ENCODE measurements around the gene GAB4.

The GAB4 gene

GRCh38 chr22:16965560-16965959 is 42.5 kb downstream of the GAB4 start:
- no peak overlapping the region for H3K9ac ChIP-seq (ENCODE audit: low read depth, low read length)
- H3K4me3 ChIP-seq (ENCODE audit: low read depth, low read length): no peak overlapping the region
- H3K36me3 ChIP-seq (ENCODE audit: control insufficient read depth, insufficient read depth, low read length): no peaks in the 10 kb centered on the region
- 0 out of 2 replicates have a peak, but pooled peaks cover 4% of the 10 kb centered on the region for H3K9me3 ChIP-seq (ENCODE audit: control insufficient read depth, insufficient read depth, low read length)
- no peak overlapping the region for H3K27ac ChIP-seq (ENCODE audit: low read depth, low read length)
- no peaks in the 10 kb centered on the region for H3K4me1 ChIP-seq (ENCODE audit: control insufficient read depth, insufficient read depth, low read length)
- H3K27me3 ChIP-seq (ENCODE audit: control insufficient read depth, insufficient read depth, low read length): no peaks in the 10 kb centered on the region

DNA sequence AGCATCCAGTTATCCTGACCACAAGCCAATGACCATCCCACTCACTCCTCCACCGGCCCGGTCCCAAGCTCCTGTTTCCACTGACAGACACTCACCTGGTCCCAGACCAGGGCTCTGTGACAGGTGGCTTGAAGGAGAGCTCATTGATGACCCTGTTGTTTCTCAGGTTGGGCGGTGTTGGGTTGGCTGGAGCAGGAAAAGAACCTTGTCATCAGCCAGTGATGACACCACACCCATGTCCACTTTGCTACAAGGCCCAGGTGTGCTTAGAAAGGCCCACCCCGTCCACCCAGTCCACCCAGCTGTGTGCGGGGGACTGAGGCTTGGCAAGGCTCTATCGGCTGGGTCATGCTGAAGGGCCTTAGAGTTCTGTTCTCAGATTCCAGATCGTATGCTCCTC is 42.9 kb downstream of the GAB4 start:
- no peak overlapping the region for H3K4me3 ChIP-seq (ENCODE audit: low read depth, low read length)
- H3K27me3 ChIP-seq (ENCODE audit: control insufficient read depth, insufficient read depth, low read length): no peaks in the 10 kb centered on the region
- H3K4me1 ChIP-seq (ENCODE audit: control insufficient read depth, insufficient read depth, low read length): no peaks in the 10 kb centered on the region
- H3K27ac ChIP-seq (ENCODE audit: low read depth, low read length): no peak overlapping the region
- no peaks in the 10 kb centered on the region for H3K36me3 ChIP-seq (ENCODE audit: control insufficient read depth, insufficient read depth, low read length)
- no peak overlapping the region for H3K9ac ChIP-seq (ENCODE audit: low read depth, low read length)
- 0 out of 2 replicates have a peak, but pooled peaks cover 7% of the 10 kb centered on the region for H3K9me3 ChIP-seq (ENCODE audit: control insufficient read depth, insufficient read depth, low read length)

DNA sequence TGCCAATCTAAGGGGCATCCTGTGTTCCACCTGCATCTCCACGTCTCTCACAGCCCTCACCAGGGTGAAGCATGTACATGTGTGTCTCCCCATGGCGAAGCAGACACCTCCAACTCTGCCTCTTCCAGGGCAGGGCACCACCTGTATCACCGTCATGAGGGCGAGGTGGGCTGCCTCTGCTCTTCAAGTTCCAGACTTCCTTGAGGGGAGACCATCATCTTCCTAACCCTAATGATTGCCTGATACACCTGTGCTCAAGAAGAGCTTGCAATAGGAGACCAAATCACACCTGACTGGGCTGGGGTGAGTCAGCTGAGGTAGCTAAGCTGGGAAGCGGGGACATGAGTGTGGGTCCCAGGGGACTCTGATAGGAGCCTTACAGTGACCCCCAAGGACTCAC is 43.7 kb downstream of the GAB4 start:
- 0 out of 2 replicates have a peak, but pooled peaks cover 7% of the 10 kb centered on the region for H3K9me3 ChIP-seq (ENCODE audit: control insufficient read depth, insufficient read depth, low read length)
- no peaks in the 10 kb centered on the region for H3K36me3 ChIP-seq (ENCODE audit: control insufficient read depth, insufficient read depth, low read length)
- no peak overlapping the region for H3K9ac ChIP-seq (ENCODE audit: low read depth, low read length)
- H3K27me3 ChIP-seq (ENCODE audit: control insufficient read depth, insufficient read depth, low read length): no peaks in the 10 kb centered on the region
- no peak overlapping the region for H3K4me3 ChIP-seq (ENCODE audit: low read depth, low read length)
- no peak overlapping the region for H3K27ac ChIP-seq (ENCODE audit: low read depth, low read length)
- no peaks in the 10 kb centered on the region for H3K4me1 ChIP-seq (ENCODE audit: control insufficient read depth, insufficient read depth, low read length)

GRCh38 chr22:16963189-16963945 is 44.7 kb downstream of the GAB4 start:
- Histone ChIP-seq H3K27ac (ENCODE audit: low read depth, low read length) (no peak overlapping the region), H3K9me3 (ENCODE audit: control insufficient read depth, insufficient read depth, low read length) (0 out of 2 replicates have a peak, but pooled peaks cover 7% of the 10 kb centered on the region), H3K27me3 (ENCODE audit: control insufficient read depth, insufficient read depth, low read length) (no peaks in the 10 kb centered on the region), H3K4me3 (ENCODE audit: low read depth, low read length) (no peak overlapping the region), H3K9ac (ENCODE audit: low read depth, low read length) (no peak overlapping the region), H3K4me1 (ENCODE audit: control insufficient read depth, insufficient read depth, low read length) (no peaks in the 10 kb centered on the region), H3K36me3 (ENCODE audit: control insufficient read depth, insufficient read depth, low read length) (no peaks in the 10 kb centered on the region)

DNA sequence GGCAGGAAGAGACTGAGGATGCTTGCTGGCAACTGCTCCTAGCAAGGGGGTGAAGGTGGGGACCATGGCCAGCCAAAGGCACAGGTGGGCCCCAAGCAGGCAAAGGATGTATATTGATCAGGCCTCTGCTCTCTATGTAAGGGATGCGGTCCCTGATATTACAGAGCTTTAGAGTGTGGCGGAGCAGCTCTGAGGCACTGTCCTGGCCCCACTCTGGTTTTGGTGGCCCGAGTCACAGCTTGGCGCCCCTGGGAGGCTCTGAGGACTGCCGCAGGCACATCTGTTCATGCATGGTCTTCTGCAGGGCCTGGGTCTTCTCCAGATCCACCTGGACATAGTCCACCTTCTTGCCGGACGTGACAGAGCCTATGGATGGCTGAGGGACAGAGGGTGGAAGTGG is 45.5 kb downstream of the GAB4 start:
- no peak overlapping the region for H3K9ac ChIP-seq (ENCODE audit: low read depth, low read length)
- 0 out of 2 replicates have a peak, but pooled peaks cover 7% of the 10 kb centered on the region for H3K9me3 ChIP-seq (ENCODE audit: control insufficient read depth, insufficient read depth, low read length)
- no peak overlapping the region for H3K27ac ChIP-seq (ENCODE audit: low read depth, low read length)
- no peaks in the 10 kb centered on the region for H3K4me1 ChIP-seq (ENCODE audit: control insufficient read depth, insufficient read depth, low read length)
- H3K27me3 ChIP-seq (ENCODE audit: control insufficient read depth, insufficient read depth, low read length): no peaks in the 10 kb centered on the region
- H3K36me3 ChIP-seq (ENCODE audit: control insufficient read depth, insufficient read depth, low read length): no peaks in the 10 kb centered on the region
- H3K4me3 ChIP-seq (ENCODE audit: low read depth, low read length): no peak overlapping the region

- no peaks in the 10 kb centered on the region for H3K36me3 ChIP-seq (ENCODE audit: control insufficient read depth, insufficient read depth, low read length)
- no peak overlapping the region for H3K9ac ChIP-seq (ENCODE audit: low read depth, low read length)
- H3K9me3 ChIP-seq (ENCODE audit: control insufficient read depth, insufficient read depth, low read length): 0 out of 2 replicates have a peak, but pooled peaks cover 7% of the 10 kb centered on the region
- no peak overlapping the region for H3K4me3 ChIP-seq (ENCODE audit: low read depth, low read length)
- no peaks in the 10 kb centered on the region for H3K4me1 ChIP-seq (ENCODE audit: control insufficient read depth, insufficient read depth, low read length)
- no peaks in the 10 kb centered on the region for H3K27me3 ChIP-seq (ENCODE audit: control insufficient read depth, insufficient read depth, low read length)
- no peak overlapping the region for H3K27ac ChIP-seq (ENCODE audit: low read depth, low read length)
These were observed 46.4 kb downstream of the GAB4 start for GRCh38 chr22:16961477-16962186.

- no peak overlapping the region for H3K9ac ChIP-seq (ENCODE audit: low read depth, low read length)
- H3K27me3 ChIP-seq (ENCODE audit: control insufficient read depth, insufficient read depth, low read length): no peaks in the 10 kb centered on the region
- no peaks in the 10 kb centered on the region for H3K36me3 ChIP-seq (ENCODE audit: control insufficient read depth, insufficient read depth, low read length)
- H3K4me1 ChIP-seq (ENCODE audit: control insufficient read depth, insufficient read depth, low read length): no peaks in the 10 kb centered on the region
- no peak overlapping the region for H3K4me3 ChIP-seq (ENCODE audit: low read depth, low read length)
- 0 out of 2 replicates have a peak, but pooled peaks cover 7% of the 10 kb centered on the region for H3K9me3 ChIP-seq (ENCODE audit: control insufficient read depth, insufficient read depth, low read length)
- H3K27ac ChIP-seq (ENCODE audit: low read depth, low read length): no peak overlapping the region
These were observed 47.2 kb downstream of the GAB4 start for GRCh38 chr22:16960884-16961249.

DNA sequence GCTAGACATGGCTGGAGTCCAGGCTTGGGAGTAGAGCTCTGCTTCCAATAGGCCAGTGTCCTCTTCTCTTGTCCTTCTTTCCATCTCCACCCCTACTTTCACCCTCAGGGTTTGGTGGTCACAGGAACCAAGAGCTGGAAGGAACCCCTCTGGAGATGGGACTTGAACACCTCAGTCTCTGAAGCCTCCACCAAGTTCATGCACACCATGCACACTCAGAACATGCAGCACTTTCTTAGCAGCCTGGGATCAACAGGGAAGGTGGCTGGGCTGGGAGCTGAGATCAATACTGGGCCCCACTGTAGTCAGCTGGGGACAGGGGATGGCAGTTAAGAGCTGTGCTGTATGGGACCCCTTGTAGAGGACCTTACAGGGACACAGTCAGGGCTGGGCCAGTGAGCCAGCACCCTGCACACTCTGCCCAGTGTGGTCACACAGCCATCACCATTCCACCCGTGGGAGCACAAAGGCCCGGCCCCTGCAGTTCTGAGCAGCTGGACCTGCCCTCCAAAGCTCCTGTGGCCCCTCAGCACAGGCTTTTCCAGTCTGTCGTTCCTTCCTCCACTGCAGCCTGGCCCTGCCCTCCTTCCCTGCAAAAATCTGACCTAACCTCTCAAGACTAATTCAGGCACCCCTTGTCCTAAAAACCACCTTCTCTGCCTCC is 47.7 kb downstream of the GAB4 start:
- Histone ChIP-seq H3K27me3 (ENCODE audit: control insufficient read depth, insufficient read depth, low read length) (no peaks in the 10 kb centered on the region), H3K4me3 (ENCODE audit: low read depth, low read length) (no peak overlapping the region), H3K9me3 (ENCODE audit: control insufficient read depth, insufficient read depth, low read length) (0 out of 2 replicates have a peak, but pooled peaks cover 7% of the 10 kb centered on the region), H3K9ac (ENCODE audit: low read depth, low read length) (no peak overlapping the region), H3K36me3 (ENCODE audit: control insufficient read depth, insufficient read depth, low read length) (no peaks in the 10 kb centered on the region), H3K4me1 (ENCODE audit: control insufficient read depth, insufficient read depth, low read length) (no peaks in the 10 kb centered on the region), H3K27ac (ENCODE audit: low read depth, low read length) (no peak overlapping the region)

DNA sequence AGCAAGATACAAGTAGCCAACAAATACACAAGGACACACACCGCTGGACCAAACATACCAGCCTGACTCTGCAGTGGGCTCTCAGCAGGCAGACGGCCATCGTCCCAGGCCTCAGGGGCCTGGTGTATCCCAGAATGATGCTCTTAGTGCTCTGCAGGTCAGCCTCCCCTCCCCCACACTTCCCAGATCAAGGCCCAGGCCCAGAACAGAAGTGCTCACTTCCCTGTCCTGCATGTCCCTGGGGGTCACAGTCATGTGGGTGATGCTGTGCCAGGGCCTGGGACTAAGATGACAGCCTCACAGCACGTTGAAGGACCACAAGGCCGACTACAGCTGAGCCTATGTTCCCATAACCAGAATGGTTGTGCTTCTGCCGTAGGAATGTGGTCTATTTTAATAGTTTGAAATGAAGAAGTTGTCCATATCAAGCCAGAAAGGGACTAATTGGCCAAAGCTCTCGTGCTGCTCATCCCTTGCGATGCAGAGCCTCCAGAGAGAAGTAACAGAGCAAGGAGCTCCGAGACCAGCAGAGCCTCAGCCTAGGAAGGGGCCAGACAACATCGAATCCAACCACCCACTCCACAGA is 48.6 kb downstream of the GAB4 start:
- Histone ChIP-seq H3K4me1 (ENCODE audit: control insufficient read depth, insufficient read depth, low read length) (no peaks in the 10 kb centered on the region), H3K27me3 (ENCODE audit: control insufficient read depth, insufficient read depth, low read length) (no peaks in the 10 kb centered on the region), H3K9ac (ENCODE audit: low read depth, low read length) (no peak overlapping the region), H3K36me3 (ENCODE audit: control insufficient read depth, insufficient read depth, low read length) (no peaks in the 10 kb centered on the region), H3K27ac (ENCODE audit: low read depth, low read length) (no peak overlapping the region), H3K9me3 (ENCODE audit: control insufficient read depth, insufficient read depth, low read length) (0 out of 2 replicates have a peak, but pooled peaks cover 3% of the 10 kb centered on the region), H3K4me3 (ENCODE audit: low read depth, low read length) (no peak overlapping the region)

DNA sequence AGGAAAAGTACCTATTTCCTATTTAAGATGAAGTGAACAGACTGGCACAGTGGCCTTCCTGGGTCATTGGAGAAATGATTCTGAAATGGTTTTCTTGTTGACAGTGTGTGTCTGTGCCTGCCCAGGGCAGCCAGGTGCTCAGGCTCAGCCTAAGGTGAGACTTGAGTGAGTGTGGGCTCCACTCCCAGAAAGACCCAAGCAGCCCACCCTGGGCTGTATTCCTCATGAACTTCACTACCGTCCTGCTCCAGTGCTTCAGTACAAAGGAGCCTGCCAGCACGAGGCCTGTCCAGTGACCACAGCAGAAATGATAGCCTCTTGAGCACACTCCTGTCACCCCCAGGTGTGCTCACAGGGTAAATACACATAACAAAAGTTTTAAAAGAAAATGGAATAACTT is 49.5 kb downstream of the GAB4 start:
- 0 out of 2 replicates have a peak, but pooled peaks cover 3% of the 10 kb centered on the region for H3K9me3 ChIP-seq (ENCODE audit: control insufficient read depth, insufficient read depth, low read length)
- H3K36me3 ChIP-seq (ENCODE audit: control insufficient read depth, insufficient read depth, low read length): no peaks in the 10 kb centered on the region
- no peak overlapping the region for H3K27ac ChIP-seq (ENCODE audit: low read depth, low read length)
- no peak overlapping the region for H3K4me3 ChIP-seq (ENCODE audit: low read depth, low read length)
- H3K9ac ChIP-seq (ENCODE audit: low read depth, low read length): no peak overlapping the region
- no peaks in the 10 kb centered on the region for H3K4me1 ChIP-seq (ENCODE audit: control insufficient read depth, insufficient read depth, low read length)
- H3K27me3 ChIP-seq (ENCODE audit: control insufficient read depth, insufficient read depth, low read length): no peaks in the 10 kb centered on the region

Data from HUES48 (cell line).